Left ventricle myocardium inferior (tissue), 1 donor: ENCODE measurements around the gene SLC9A3. TPM values are rescaled to one million over a fixed set of nuclear protein-coding genes. Genes with fewer than 3 reads are reported as not detected.

ENCODE experiments used
- DNase-seq: peaks from one replicate; pipeline ENCODE4 v3.0.0-alpha.2; 2020
- H3K27ac ChIP-seq: fragments of 200-600 bp; replicated peaks from 2 replicates; pipeline ENCODE4 v1.8.0; 2021
- H3K27me3 ChIP-seq: fragments of 200-600 bp; 2 replicates; pipeline ENCODE4 v1.8.0; 2021; ENCODE audit warnings: low read depth
- H3K36me3 ChIP-seq: fragments of 200-600 bp; 2 replicates; pipeline ENCODE4 v1.8.0; 2021
- H3K4me1 ChIP-seq: fragments of 200-600 bp; 2 replicates; pipeline ENCODE4 v1.8.0; 2021
- H3K4me3 ChIP-seq: fragments of 200-600 bp; 2 replicates; pipeline ENCODE4 v1.8.0; 2021; ENCODE audit warnings: mild to moderate bottlenecking, moderate library complexity
- H3K9me3 ChIP-seq: fragments of 200-600 bp; replicated peaks from 2 replicates; pipeline ENCODE4 v1.8.0; 2021
- intact Hi-C: fragments of 100-400 bp; cut with micrococcal nuclease; formaldehyde crosslinking; loops from one replicate; pipeline ENCODE4 v1.11.0; 2022
- total RNA-seq: library from RNA; stranded (reverse); fragmentation: NEBNext Ultra II Directional; extraction: Animal tissue kit (Norgen Biotek cat#: 25700); gene quantifications from one replicate; pipeline ENCODE4 v1.2.1, GENCODE V29; 2021
- TF ChIP-seq, protein P1 (sequence below): fragments of 200-600 bp; IDR thresholded peaks from 2 replicates; pipeline ENCODE4 v1.8.0; 2021; ENCODE audit warnings: antibody characterized with exemption, mild to moderate bottlenecking, borderline replicate concordance
- donor health status: DM: no; HTN: yes; CAD: no; lungs with severe emphysema.

SLC9A3 gene
- total RNA-seq, 1 donor from 2014 or later, result 0.91 TPM

- no peak overlapping the region for H3K4me3 ChIP-seq
- H3K4me1 ChIP-seq, result no peaks in the 10 kb centered on the region
- TF ChIP-seq, protein P1, sequence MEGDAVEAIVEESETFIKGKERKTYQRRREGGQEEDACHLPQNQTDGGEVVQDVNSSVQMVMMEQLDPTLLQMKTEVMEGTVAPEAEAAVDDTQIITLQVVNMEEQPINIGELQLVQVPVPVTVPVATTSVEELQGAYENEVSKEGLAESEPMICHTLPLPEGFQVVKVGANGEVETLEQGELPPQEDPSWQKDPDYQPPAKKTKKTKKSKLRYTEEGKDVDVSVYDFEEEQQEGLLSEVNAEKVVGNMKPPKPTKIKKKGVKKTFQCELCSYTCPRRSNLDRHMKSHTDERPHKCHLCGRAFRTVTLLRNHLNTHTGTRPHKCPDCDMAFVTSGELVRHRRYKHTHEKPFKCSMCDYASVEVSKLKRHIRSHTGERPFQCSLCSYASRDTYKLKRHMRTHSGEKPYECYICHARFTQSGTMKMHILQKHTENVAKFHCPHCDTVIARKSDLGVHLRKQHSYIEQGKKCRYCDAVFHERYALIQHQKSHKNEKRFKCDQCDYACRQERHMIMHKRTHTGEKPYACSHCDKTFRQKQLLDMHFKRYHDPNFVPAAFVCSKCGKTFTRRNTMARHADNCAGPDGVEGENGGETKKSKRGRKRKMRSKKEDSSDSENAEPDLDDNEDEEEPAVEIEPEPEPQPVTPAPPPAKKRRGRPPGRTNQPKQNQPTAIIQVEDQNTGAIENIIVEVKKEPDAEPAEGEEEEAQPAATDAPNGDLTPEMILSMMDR, result no peak
- H3K36me3 ChIP-seq, result no peaks in the 10 kb centered on the region
- H3K27me3 ChIP-seq, result no peaks in the 10 kb centered on the region
- DNase-seq, result no peak
- H3K27ac ChIP-seq, result no peak overlapping the region
- H3K9me3 ChIP-seq, result no peaks in the 10 kb centered on the region
- intact Hi-C loops, result no loop called here
These were observed 88.1 kb downstream of the SLC9A3 start for GRCh38 chr5:435961-436640.

DNA sequence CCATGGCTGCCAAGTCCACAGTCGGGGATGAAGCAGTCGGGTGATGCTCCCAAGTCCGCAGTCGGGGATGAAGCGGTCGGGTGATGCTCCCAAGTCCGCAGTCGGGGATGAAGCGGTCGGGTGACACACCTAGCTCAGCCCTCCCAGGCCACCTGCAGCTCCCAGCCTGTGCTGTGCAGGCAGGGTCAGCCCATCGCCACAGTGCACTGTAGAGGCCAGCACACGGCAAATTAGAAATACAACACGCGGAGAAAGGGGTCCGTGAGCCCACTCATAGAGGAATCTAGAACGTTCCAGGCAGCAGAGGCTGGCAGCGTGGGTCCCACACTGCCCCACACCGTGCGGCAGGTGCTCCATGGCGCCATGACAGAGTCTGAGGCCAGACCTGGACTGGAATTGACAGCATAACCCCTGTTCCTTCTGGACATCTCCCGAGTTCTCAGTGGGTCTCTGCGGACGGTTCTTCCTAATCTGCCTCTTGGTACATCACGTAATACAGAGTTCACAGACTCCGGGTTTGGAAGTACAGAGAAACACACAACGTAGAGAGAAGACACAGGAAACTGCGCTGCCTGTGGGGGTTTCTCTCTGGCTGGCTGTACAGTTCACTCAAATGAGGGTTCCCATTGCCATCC lies 89.0 kb downstream of the SLC9A3 start:
- H3K4me3 ChIP-seq, result no peak overlapping the region
- no peak for DNase-seq
- H3K27me3 ChIP-seq, result no peaks in the 10 kb centered on the region
- H3K9me3 ChIP-seq, result no peaks in the 10 kb centered on the region
- intact Hi-C loops, result no loop called here
- TF ChIP-seq, protein P1, result no peak
- H3K4me1 ChIP-seq, result peaks cover 6% of the 10 kb centered on the region
- no peak overlapping the region for H3K27ac ChIP-seq
- H3K36me3 ChIP-seq, result no peaks in the 10 kb centered on the region

GRCh38 chr5:434443-435146 lies 89.7 kb downstream of the SLC9A3 start:
- Histone ChIP-seq H3K27me3 (no peaks in the 10 kb centered on the region), H3K4me1 (peaks cover 10% of the 10 kb centered on the region), H3K4me3 (no peak overlapping the region), H3K27ac (no peak overlapping the region), H3K36me3 (no peaks in the 10 kb centered on the region), H3K9me3 (no peaks in the 10 kb centered on the region)
- DNase-seq, result no peak
- intact Hi-C loops, result no loop called here
- TF ChIP-seq, protein P1, result no peak

DNA sequence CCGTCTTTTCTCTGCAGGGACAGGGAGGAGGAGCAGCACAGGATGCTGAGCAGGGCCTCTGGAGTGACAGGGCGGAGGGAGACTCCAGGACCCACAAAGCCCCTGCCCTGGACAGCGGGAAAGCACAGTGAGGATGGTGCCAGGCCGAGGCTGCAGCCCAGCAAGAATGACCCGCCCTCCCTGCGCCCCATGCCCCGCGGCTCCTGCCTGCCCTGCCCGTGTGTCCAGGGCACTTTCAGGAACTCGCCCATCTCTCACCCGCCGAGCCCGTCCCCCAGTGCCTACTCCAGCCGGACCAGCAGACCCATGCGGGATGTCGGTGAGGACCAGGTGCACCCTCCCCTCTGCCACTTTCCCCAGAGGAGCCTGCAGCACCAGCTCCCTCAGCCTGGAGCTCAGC lies 90.4 kb downstream of the SLC9A3 start:
- DNase-seq, result no peak
- intact Hi-C loops, result no loop called here
- no peaks in the 10 kb centered on the region for H3K9me3 ChIP-seq
- TF ChIP-seq, protein P1, result no peak
- peaks cover 1% of the 10 kb centered on the region for H3K27me3 ChIP-seq
- H3K4me3 ChIP-seq, result no peak overlapping the region
- no peak overlapping the region for H3K27ac ChIP-seq
- H3K4me1 ChIP-seq, result peaks cover 10% of the 10 kb centered on the region
- H3K36me3 ChIP-seq, result no peaks in the 10 kb centered on the region

DNA sequence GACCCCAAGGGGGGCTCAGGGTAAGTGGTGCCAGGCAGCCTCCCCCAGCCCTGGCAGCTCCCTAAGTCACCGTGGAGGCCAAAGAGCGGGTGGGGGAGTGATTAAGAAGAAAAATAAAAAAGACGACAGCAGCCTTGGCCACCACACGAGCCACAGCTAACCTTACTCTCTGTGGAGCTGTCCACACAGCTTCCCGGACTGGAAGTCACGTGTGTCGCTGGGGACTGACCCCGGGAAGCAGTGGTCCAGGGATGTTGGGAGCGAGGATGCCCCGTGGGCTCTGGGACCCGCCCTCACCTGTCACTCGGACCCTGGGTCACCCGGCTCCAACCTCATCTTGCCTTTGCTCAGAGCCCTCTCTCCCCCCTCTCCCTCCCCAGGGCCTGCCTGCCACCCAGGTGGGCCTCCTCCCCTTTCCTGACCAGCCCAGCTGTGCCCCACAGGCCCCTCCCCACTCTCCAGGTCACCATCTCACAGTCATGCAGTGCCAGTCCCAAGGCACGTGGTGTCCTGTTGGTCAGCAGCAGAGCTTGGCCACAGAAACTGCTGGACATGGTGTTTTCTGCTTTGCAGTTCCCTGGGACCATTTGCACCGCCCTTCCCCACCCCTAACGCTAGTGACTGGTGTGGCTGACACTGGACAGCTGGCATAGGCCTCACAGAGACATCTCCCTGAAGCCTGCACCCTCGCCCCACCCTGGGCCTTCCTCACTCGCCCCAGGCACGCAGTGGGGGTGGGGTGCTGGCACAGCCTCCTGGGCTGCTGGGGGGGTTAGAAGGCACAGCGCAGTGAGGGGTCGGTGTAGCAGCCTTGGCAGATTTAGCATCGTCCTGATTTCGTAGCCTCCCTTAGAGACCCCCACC lies 91.1 kb downstream of the SLC9A3 start:
- Histone ChIP-seq H3K27ac (no peak overlapping the region), H3K9me3 (no peaks in the 10 kb centered on the region), H3K4me1 (peaks cover 10% of the 10 kb centered on the region), H3K27me3 (peaks cover 4% of the 10 kb centered on the region), H3K4me3 (no peak overlapping the region), H3K36me3 (no peaks in the 10 kb centered on the region)
- TF ChIP-seq, protein P1, result no peak
- no peak for DNase-seq
- intact Hi-C loops, result no loop called here
